ENCODE results near the gene CSNK1D.

CSNK1D gene

DNA sequence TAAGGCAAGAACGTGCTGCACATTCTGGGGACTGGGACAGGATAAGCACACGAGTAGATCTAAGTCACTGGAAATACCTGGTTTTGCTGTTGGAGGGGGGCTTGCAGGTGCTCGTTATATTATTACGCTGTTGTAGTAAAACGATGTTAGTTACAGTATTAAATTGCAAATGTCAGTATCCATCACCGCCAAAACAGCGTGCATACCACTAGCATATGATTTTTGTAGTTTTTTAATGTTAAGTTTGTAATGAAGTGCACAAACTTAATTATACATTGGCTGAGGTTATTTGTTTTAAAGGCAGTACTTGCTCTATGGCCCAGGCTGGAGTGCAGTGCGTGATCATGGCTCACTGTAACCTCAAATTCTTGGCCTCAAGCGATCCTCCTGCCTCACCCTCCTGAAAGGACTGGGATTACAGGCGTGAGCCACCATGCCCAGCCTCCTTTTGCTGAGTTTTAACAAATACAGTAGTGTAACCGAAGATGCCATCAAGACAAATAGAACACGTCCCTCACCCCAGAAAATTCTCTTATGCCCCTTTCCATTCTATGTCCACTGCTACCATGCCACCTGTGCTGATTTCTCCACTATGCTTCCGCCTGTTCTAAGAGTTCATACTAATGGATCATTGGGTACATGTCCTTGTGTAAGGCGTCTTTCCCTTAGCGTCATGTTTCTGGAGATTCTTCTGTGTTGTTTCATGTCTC, 20.7 kb upstream of the CSNK1D start:
- no peak for DNase-seq

DNA sequence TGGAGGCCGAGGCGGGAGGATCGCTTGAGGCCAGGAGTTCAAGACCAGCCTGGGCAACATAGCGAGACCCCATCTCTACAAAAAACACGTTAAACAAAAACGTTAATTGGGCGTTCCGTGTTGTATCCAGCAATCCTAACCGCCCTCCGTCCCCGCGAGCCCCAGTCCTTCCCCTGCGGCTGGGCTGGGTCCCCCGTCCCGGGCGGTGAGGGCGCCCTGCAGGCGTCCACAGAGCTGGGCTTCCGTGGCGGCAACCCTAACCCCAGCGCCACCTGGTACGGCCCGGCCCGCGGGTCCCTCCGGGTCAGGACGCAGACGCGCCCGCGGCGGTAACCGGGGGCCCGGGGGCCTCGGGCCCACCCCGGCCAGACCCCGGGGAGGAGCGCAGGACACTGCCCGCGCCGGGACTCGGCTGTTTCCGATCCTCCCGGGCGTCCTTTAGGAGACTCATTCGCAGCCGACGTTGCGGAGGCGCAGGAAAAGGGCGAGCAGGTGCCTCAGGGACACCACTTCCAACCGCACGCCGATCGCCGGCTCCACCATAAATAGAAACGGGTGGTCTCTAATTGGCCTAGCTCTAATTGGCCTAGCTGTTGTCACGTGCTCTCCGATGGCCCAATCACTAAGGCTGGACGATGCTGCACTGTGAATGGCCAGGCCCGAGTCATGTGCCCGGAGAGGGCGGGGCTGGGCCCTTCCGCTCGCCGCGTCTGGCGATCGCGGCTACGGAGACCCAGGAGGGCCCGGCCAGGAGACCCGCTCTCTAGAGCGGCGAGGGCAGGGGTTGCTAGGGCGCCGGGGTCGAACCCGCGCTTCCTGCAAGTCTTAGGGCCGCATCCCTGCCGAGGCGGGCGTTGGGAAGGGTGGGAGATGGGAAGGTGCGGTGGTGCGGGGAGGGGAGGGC, 19.0 kb upstream of the CSNK1D start:
- DNase-seq, result peak; percentile 92

GRCh38 chr17:82291582-82292250, 18.2 kb upstream of the CSNK1D start:
- no peak for DNase-seq

DNA sequence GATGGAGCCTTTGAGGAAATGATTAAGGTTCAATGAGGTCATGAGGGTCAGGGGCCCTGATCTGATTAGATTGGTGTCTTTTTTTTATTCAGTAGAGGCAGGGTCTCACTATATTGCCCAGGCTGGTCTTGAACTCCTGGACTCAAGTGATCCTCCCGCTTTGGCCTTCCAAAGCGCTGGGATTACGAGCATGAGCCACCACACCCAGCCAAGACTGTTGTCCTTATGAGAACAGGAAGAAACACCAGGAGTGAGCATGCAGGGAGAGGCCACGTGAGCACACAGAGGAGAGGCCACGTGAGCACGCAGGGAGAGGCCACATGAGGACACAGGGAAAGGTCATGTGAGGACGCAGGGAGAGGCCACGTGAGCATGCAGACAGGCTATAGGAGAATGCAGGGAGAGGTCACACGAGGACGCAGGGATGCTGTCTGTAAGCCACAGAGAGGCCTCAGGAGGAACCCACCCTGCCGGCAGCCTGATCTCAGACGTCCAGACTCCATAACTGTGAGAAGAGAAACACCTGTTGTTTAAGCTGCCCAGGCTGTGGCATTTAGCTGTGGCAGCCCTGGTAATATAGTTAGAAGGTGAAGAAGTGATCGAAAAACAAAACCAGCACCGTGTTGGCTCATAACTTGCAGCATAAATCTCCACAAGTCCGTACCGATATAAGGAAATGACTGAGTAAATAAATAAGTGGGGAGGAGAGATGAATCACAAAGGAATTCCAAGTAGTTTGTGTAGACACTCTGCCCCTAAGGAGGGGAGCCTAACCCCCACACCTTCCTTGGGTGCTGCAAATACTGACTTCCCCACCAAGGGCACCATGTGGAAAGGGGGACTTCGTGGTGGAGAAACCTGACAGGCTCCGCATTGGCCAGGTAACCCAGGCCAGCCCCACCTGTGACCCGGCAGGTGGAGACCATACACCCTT, 14.6 kb upstream of the CSNK1D start:
- DNase-seq, result no peak

- DNase-seq, result no peak
Measured at GRCh38 chr17:82287013-82287867, 13.7 kb upstream of the CSNK1D start.

GRCh38 chr17:82285141-82285540, 11.6 kb upstream of the CSNK1D start:
- DNase-seq, result no peak

GRCh38 chr17:82283208-82283749, 9.8 kb upstream of the CSNK1D start:
- no peak for DNase-seq

DNA sequence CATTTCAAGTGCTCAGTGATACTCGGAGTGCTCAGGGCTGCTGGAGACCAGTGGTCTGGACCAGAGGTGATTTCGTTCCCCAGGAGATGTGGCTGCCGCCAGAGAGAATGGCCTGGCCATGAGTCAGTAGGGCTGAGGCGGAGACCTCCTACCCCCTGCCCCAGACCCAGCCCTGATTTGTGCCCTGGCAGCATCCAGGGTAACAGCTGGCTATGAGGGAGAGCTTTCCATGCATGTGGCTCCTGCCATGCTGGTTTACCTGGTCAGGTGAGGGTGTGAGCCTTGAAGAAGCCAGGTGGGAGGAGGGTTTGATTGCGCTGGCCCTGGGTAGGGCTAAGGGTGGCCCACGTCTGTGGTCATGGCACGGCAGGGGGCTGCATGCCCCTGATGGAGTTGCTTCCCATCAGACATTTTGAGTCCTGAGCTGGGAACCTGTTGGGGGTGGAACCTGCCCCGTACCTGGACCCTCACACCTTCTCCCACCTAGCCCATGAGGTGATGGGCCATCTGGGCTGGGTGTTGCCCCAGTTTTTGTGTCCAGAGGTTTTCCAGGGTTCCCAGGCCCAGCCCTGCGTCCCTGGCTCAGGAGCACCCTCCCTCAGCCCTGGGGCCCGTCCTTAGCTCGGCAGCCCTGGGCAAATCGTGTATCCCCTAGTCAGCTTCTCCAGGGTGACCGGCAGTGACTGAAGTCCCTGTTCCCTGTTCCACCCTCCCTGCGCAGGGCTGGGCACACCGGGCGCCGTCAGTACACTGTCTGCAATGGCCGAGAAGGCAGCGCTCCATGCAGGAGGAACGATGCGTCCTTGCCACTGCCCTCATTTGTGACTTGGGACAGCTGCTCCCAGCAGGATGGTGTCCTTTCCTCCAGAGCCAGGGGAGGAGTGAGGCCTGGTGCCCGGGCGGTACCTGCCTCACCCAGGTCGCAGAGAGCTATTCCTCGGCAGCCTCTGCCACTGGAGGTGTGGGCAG, 9.0 kb upstream of the CSNK1D start:
- no peak for DNase-seq

DNA sequence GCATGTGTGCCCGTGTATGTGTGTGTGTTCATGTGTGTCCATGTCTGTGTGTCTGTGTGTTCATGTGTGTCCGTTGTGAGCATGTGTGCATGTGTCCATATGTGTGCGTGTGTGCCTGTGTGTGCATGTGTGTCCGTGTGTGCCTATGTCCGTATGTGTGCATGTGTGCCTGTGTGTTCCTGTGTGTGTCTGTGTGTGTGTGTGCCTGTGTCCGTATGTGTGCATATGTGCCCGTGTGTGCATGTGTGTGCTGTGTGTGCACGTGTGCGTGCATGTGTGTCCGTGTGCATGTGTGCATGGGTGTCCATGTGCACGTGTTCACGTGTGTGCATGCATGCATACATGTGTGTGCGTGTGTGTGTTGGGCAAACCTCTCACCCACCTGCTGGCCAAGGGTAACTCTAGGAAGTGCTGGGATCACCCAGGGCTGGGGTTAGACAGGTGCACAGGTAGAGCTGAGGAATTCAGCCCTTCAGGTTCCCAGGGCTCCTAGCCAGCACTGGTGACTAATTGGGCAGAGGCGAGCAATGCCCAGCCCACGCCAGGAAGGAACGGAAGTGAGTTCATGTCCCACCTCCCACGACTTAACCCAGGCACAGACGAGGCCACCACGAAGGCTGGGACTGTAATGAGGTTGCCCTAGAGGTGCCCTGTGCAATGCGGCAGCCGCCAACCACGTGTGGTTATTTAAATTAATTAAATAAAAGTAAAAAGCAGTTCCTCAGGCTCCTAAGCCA, 8.2 kb upstream of the CSNK1D start:
- no peak for DNase-seq

DNA sequence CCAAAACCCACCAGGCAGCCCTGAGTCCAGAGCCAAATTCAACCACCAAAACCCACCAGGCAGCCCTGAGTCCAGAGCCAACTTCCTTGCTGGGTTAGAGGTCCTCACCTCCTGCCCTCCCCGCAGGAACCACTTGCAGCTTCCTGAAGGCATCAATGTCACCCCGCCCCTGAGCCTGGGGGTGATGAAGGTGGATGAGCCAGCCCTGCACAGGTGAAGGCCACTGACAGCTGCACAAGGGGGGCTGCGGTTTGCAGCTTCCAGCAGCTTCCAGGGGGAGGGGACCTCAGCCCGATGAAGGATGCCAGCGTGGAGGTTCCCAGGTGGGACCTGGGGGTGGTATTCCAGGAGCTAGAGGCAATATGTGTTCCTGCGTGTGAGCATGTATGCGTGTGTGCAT, 7.6 kb upstream of the CSNK1D start:
- no peak for DNase-seq

DNA sequence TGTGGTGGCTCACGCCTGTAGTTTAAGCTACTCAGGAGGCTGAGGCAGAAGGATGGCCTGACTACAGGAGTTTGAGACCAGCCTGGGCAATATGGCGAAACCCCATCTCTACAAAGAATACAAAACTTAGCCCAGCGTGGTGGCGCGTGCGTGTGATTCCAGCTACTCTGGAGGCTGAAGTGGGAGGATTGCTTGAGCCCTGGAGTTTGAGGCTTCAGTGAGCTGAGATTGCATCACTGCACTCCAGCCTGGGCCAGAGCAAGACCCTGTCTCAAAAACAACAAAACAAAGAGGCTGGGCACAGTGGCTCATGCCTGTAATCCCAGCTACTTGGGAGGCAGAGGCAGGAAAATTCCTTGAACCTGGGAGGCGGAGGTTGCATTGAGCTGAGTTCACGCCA, 7.0 kb upstream of the CSNK1D start:
- DNase-seq, result no peak

GRCh38 chr17:82278786-82279391, 5.4 kb upstream of the CSNK1D start:
- DNase-seq, result no peak

DNA sequence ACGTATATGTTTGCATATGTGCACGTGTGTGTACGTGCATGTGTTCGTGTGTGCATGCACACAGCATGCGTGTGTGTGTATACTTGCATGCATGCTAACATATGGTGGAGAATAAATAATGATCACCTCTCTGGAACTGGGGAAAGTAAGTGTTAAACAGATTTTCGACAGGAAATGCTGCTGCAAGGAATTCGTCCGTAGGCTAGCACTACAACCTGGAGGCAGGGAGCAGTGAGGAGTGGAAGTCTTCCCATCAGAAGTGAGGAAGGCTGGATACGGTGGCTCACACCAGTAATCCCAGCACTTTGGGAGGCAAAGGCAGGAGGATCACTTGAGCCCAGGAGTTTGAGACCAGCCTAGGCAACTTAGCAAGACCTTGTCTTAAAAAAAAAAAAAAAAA, 4.8 kb upstream of the CSNK1D start:
- DNase-seq, result no peak

DNA sequence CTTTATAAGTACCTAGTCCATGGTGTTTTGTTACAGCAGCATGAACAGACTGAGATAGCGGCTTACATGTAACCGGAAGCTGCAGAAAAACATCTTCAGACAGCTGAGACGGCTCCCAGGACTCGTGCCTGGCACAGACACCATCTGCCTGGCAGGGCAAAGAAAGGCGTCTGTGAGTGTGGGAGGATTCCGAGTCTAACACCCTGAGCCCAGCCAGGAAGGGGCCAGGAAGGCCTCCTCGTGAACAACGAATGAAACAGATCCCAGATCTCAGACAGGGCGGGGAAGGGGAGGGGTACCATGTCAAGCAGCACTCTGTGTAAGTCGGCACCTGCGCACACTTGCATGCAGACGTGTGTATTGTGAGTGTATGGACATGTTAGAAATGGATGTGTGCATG, 4.4 kb upstream of the CSNK1D start:
- DNase-seq, result no peak

GRCh38 chr17:82276938-82277337, 3.4 kb upstream of the CSNK1D start:
- DNase-seq, result no peak

DNA sequence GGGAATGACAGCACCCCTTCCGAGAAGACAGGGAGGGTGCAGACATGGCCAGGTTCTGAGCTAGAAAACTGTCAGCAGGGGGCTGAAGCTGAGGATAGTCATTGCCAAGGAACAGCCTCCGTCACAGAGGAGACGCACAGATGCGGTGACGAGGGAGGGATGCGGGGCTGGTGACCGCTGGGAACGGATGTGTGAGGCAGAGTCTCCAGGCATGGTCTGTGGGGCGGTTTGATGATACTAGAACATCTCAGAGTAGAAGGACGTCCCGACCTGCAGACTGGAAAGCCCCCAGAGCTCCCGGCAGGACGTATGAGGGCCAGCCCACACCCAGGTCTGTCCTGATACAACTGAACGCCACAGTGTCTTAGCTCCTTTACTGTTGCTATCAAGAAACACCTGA, 1.8 kb upstream of the CSNK1D start:
- no peak for DNase-seq

- no peak for DNase-seq
Measured at GRCh38 chr17:82274134-82275020, 877 bp upstream of the CSNK1D start.

Data from central memory CD4-positive, alpha-beta T cell (primary cell).